GM19238 (cell line): Measurements from ENCODE around the gene ELANE.
"Not testable (repeated sequence)": the region's sequence is repeated elsewhere in the genome, so short reads cannot be mapped to it uniquely, and the experiment has no call there.

Experiments used
- DNase-seq: peaks from one replicate; pipeline ENCODE4 v3.0.0; 2011; ENCODE audit warnings: low spot score; ENCODE audit not compliant: insufficient read length

The ELANE gene

GRCh38 chr19:878751-879561 is 26.9 kb downstream of the ELANE start:
- DNase-seq, result not testable (repeated sequence)

- no peak for DNase-seq
Observed at GRCh38 chr19:879711-880438, 27.8 kb downstream of the ELANE start.

GRCh38 chr19:881385-882071 is 29.4 kb downstream of the ELANE start:
- no peak for DNase-seq

- DNase-seq, result no peak
Observed at GRCh38 chr19:882871-883497, 30.9 kb downstream of the ELANE start.

- no peak for DNase-seq
Observed at GRCh38 chr19:883661-884211, 31.6 kb downstream of the ELANE start.

GRCh38 chr19:884420-885211 is 32.5 kb downstream of the ELANE start:
- DNase-seq, result no peak

- DNase-seq, result no peak
Observed at GRCh38 chr19:885536-886224, 33.6 kb downstream of the ELANE start.

GRCh38 chr19:887072-887471 is 35.0 kb downstream of the ELANE start:
- DNase-seq, result no peak

- no peak for DNase-seq
Observed at GRCh38 chr19:887599-887998, 35.5 kb downstream of the ELANE start.

- no peak for DNase-seq
Observed at GRCh38 chr19:888581-889385, 36.7 kb downstream of the ELANE start.

- no peak for DNase-seq
Observed at GRCh38 chr19:889662-890295, 37.7 kb downstream of the ELANE start.

GRCh38 chr19:890831-891230 is 38.7 kb downstream of the ELANE start:
- DNase-seq, result no peak

- DNase-seq, result not testable (repeated sequence)
Observed at GRCh38 chr19:891421-892200, 39.5 kb downstream of the ELANE start.

- DNase-seq, result peak; percentile 73
Observed at GRCh38 chr19:892243-892893, 40.3 kb downstream of the ELANE start.

- peak; percentile 100 for DNase-seq
Observed at GRCh38 chr19:892894-893689, 41.0 kb downstream of the ELANE start, which contains the start of the genes MED16 and RNU6-9. MED16 (minus strand) TSS chr19:893187; CDS start chr19:891131, 2,056 bp downstream. RNU6-9 (plus strand) TSS chr19:893484.

- DNase-seq, result no peak
Observed at GRCh38 chr19:896434-896833, 44.3 kb downstream of the ELANE start.
